Stimulated activated CD4-positive, alpha-beta T cell treated with anti-CD3 and anti-CD28 coated beads, Interleukin-12 subunit alpha, Interleukin-12 subunit beta, amount 100 ng/mL, for 24 hours (primary cell): ENCODE data around the gene IQGAP1.
"Not testable (repeated sequence)": the region's sequence is repeated elsewhere in the genome, so short reads cannot be mapped to it uniquely, and the experiment has no call there.

Experiments
- DNase-seq, 2 experiments: peaks; one replicate each; pipeline ENCODE4 v3.0.0-alpha.2; 2020; ENCODE audit warnings: low read depth in 2 of 2

IQGAP1 gene

GRCh38 chr15:90481023-90481422 is 93.0 kb downstream of the IQGAP1 start:
- DNase-seq, result peak in 1 of 2 experiments; percentile 14

DNA sequence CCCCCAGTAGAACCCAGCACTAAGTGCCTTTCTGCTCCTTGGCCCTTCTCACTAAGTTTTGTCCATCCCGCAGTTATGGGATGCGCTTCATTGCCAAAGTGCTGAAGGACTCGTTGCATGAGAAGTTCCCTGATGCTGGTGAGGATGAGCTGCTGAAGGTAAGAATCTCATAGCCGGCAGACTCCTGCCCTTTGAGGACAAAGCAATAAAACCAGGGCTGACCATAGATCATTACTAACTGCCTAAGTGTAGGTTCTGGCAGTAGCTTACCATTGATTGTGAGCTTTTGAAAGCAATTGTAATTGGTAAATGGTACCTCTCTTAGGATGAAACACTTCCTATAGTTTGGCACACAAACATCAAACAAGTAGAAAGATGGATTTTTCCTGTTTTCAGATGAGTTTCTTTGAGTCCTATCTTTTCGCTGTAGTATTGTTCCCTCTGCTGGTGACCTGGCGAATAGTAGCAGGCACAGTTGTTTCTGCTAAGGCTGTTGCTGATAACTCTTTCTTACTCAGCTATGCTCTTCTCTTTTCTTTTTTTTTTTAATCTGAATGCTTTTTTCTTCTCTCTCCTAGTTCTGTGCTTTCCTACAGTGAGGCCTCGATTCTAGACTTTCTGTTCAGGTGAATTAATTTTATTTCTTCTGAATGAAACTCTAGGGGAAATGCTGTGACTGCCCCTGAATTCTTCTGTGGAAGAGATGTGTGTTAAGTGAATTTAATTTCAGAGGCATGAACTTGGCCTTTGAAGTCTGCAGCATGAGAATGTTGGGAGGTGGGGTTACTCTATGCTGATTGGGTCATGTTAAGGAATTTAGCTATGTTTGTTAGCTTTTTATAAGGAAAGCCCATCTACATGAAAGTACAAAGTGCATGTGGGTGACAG is 94.3 kb downstream of the IQGAP1 start:
- DNase-seq, result peak in 1 of 2 experiments; percentile 26

DNA sequence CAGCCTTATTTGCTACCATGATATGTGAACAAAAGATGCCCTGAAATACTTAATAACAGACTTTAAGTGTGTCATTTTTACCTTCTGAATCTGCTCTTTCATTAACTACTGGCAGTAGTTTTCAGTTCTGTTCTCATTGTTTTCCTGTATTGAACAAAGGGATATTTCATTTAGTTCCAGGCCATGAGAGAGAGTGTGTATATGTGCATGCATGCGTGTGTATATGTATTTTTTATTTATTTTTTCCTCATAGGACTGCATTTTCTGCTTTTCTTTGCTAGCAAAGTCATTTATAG is 94.9 kb downstream of the IQGAP1 start:
- no peak for DNase-seq

GRCh38 chr15:90483637-90484036 is 95.6 kb downstream of the IQGAP1 start:
- no peak for DNase-seq

DNA sequence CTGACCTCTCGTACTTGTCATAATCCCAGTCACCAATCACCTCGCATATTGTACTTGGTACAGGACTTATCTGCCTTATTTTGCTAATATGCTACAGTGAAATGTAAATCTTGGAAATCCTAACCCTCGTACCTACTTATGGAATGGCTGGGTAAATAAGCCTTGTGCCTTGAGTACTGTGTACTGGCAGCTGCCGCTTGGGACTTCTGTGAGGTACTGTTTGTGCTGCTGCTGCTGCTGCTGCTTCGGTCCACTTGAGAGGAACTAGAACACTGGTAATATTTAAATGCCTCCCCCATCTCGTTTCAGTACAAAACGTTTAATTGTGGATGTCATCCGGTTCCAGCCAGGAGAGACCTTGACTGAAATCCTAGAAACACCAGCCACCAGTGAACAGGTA is 99.1 kb downstream of the IQGAP1 start:
- DNase-seq, result no peak

- DNase-seq, result no peak
These were observed 101.5 kb downstream of the IQGAP1 start for GRCh38 chr15:90489514-90489913.

DNA sequence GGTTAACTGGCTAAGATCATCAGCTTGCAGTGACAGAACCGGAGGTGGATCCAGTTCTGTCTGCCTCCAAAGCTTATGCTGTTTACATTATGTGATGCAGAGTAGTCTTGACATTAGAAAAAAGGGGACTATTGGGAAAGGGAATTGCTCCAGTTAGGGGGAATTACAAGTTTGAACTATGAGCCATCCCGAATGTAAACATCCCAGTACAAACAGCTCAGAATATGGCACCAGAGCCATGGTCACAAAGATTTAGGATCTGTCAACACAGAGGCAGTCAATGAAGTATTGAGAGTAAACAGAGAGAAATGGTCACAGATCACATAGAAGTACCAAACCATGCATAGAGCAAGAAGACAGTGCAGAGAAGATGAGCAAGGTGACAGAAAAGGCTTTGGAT is 101.9 kb downstream of the IQGAP1 start:
- DNase-seq, result no peak

DNA sequence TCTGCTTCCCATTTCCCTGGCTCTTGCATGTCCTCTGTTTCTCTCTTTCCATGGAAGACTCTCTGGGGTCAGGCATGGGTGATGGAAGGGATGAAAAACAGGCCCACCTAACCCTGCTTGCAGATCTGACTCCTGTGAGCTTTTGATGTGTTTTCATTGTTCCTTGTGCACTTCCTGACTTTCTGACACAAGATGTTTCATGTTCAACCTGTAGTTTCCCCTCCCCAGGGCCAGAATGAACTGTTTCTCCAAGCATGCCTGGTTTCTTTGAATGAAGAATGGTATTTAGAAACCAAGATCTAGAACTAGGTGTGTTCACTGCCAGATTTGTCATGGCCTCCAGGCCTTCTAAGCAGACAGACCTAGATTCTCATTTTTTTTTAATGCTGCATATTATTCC is 105.6 kb downstream of the IQGAP1 start:
- no peak for DNase-seq

DNA sequence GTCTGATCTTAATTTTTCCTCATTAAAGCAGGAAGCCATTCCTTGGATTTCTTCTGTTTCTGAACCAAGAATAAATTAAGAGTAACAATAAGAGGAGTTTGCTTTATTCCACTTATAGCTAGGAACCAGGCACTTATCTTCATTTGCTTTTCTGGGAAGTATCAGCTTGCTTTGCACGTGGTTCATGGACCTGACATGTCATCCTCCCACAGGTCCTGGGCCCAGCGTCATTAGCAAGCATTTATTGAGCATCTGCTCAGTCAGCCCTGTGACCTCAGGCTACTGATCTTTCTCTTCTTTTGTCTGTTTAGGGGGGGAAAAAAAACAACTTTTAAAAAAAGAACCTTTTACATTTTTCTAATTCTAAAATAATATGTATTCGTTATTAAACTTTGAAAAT is 107.0 kb downstream of the IQGAP1 start:
- DNase-seq, result no peak

- no peak for DNase-seq
These were observed 108.7 kb downstream of the IQGAP1 start for GRCh38 chr15:90496791-90497190.

- no peak for DNase-seq
These were observed 109.3 kb downstream of the IQGAP1 start for GRCh38 chr15:90497376-90497775.

GRCh38 chr15:90497912-90498311 is 109.9 kb downstream of the IQGAP1 start:
- no peak for DNase-seq

DNA sequence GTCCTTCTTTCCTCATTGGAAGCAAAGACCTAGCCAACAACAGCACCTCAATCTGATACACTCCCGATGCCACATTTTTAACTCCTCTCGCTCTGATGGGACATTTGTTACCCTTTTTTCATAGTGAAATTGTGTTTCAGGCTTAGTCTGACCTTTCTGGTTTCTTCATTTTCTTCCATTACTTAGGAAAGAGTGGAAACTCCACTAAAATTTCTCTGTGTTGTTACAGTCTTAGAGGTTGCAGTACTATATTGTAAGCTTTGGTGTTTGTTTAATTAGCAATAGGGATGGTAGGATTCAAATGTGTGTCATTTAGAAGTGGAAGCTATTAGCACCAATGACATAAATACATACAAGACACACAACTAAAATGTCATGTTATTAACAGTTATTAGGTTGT is 112.1 kb downstream of the IQGAP1 start:
- no peak for DNase-seq

DNA sequence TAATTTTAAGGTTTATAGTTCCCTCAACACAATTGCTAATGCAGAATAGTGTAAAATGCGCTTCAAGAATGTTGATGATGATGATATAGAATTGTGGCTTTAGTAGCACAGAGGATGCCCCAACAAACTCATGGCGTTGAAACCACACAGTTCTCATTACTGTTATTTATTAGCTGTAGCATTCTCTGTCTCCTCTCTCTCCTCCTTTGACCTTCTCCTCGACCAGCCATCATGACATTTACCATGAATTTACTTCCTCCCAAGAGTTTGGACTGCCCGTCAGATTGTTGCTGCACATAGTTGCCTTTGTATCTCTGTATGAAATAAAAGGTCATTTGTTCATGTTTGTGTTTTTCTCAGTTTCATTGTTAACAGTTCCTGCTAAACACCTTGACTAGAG is 113.9 kb downstream of the IQGAP1 start:
- no peak for DNase-seq

DNA sequence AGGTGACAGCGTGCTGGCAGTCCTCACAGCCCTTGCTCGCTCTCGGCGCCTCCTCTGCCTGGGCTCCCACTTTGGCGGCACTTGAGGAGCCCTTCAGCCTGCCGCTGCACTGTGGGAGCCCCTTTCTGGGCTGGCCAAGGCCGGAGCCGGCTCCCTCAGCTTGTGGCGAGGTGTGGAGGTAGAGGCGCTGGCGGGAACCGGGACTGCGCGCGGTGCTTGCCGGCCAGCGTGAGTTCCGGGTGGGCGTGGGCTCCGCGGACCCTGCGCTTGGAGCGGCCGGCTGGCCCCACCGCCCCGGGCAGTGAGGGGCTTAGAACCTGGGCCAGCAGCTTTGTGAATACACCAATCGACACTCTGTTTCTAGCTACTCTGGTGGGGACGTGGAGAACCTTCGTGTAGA is 122.7 kb downstream of the IQGAP1 start:
- not testable (repeated sequence) for DNase-seq

DNA sequence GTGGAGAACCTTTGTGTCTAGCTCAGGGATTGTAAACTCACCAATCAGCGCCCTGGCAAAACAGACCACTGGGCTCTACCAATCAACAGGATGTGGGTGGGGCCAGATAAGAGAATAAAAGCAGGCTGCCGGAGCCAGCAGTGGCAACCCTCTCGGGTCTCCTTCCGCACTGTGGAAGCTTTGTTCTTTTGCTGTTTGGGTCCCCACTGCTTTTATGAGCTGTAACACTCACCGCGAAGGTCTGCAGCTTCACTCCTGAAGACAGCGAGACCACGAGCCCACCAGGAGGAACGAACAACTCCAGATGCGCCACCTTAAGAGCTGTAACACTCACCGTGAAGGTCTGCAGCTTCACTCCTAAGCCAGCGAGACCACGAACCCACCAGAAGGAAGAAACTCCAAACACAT is 123.2 kb downstream of the IQGAP1 start:
- DNase-seq, result not testable (repeated sequence)

GRCh38 chr15:90512276-90512675 is 124.2 kb downstream of the IQGAP1 start:
- no peak for DNase-seq

DNA sequence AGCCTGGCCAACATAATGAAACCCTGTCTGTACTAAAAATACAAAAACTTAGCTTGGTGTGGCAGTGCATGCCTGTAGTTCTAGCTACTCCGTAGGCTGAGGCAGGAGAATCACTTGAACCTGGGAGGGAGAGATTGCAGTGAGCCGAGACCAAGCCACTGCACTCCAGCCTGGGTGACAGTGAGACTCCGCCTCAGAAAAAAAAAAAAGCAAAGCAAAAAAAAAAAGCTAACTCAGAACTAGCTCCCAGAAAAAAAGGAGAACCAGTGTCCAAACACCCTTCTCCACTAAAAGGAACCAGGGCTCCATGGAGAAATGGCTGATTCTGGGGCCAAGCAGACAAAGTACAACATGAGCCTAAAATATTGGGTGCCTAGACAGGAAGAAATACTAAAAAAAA is 124.9 kb downstream of the IQGAP1 start:
- no peak for DNase-seq

DNA sequence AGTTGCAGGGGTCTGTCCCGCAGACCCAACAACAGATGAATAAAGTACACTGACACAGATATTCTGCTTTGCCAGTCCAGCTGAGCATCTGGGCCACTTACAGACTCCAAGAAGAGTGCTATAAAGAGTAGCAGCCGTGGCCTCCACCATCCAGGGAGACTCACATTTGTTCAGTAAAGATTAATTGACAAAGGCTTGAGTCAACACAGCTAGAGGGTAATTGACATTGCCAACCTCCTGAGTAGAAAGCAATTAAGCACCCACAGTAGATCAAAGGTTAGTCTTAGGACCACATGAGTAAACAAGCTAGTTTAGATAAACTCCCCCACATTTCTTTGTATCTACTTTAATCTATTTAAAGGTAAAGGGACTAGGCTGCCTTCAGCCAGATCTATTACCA is 125.4 kb downstream of the IQGAP1 start:
- no peak for DNase-seq

GRCh38 chr15:90513893-90514292 is 125.9 kb downstream of the IQGAP1 start:
- DNase-seq, result not testable (repeated sequence)

DNA sequence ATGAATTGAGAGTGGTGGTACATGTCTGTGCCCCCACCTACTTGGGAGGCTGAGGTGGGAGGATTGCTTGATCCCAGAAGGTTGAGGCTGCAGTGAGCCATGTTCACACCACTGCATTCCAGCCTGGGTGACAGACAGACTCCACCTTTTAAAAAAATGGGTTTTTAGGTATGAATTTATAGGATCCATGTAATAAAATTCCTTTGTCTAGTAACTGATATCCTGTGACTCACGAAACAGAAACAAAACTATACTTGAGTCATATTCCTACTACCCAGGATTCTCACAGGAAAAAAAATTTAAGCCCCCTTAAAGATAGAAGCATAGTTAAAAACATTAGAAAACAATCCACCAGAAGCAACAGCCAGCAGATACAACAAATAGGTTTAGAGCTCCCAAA is 131.6 kb downstream of the IQGAP1 start:
- DNase-seq, result no peak

- no peak for DNase-seq
These were observed 132.3 kb downstream of the IQGAP1 start for GRCh38 chr15:90520365-90520764.

GRCh38 chr15:90523373-90523772 is 135.3 kb downstream of the IQGAP1 start:
- no peak for DNase-seq
